GM19025 (cell line): Measurements from ENCODE around the gene USP3.
"Not testable (repeated sequence)": the region's sequence is repeated elsewhere in the genome, so short reads cannot be mapped to it uniquely, and the experiment has no call there.

ENCODE experiments used
- ATAC-seq: cut with Tn5 transposase; IDR thresholded peaks from one replicate; pipeline ENCODE4 v1.9.1; 2021; ENCODE audit warnings: mild to moderate bottlenecking, low read depth, moderate library complexity; ENCODE audit not compliant: unreplicated experiment

The USP3 gene

DNA sequence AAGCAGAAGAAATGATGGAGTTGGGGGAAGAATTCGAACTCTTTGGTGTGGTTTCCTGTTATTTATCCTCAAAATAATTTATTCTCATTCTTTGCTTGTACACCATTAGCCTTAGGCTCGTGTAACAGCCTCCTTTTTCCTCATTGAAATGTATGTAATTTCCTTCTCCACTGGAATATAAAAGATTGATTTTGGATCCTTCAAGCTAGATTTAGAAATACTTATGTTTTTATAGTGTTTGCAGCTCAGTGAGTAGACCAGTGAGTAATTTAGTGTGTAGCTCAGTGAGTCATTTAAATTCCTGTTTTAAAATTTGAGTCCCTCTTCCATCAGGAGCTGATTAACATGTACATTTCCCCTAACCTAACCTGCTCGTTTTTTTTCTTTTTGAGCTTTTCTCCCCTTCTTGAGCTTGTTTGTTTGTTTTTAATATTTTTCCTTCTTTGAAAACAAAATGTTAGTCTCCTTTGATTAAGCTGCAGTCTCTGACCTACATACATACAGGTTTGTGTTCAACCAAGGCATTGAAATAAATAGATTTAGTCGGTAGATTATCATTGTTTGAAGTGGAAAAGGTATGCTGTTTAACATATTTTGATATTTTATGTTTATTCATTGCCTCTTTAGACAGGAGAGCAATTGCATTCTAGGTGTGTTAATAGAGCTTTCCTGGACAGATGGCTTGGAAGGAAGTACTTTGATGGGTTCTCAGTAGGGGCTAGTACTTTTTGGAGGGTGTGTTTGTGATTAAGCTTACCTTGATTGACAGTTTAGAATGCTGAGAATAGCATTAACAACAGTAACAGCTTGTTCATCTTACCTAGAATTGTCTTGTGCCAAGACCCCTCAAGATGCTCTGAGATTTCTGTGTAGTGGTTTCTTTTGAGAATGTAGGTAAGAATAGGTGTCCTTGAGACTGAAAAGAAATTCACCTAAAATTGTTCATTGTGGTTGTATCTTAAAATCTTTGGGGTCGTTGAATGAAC is 5.9 kb downstream of the USP3 start:
- no peak for ATAC-seq

DNA sequence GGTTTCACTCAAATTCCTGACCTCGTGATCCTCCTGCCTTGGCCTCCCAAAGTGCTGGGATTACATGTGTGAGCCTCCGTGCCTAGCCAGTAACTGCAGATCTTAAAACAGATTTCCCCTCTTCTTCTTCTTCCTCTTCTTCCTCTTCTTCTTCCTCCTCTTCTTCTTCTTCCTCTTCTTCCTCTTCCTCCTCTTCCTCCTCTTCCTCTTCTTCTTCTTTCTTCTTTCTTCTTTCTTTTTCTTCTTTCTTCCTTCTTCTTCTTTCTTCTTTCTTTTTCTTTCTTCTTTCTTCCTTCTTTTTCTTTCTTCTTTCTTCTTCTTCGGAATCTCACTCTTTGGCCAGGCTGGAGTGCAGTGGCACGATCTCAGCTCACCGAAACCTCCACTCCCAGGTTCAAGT is 7.8 kb downstream of the USP3 start:
- ATAC-seq = no peak

DNA sequence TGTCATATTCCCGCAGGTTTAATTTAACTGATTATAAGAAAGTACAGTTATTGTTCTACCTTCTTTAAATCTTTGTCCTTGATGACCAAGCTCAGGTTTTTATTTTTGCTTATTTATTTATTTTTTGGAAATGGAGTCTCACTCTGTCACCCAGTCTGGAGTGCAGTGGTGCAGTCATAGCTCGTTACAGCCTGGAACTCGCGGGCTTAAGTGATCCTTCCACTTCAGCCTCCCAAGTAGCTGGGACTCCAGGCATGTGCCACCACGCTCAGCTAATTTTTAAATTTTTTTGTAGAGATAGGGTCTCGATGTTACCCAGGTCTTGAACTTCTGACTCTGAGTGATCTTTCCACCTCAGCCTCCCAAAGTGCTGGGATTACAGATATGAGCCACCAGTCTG is 8.9 kb downstream of the USP3 start:
- ATAC-seq = no peak

DNA sequence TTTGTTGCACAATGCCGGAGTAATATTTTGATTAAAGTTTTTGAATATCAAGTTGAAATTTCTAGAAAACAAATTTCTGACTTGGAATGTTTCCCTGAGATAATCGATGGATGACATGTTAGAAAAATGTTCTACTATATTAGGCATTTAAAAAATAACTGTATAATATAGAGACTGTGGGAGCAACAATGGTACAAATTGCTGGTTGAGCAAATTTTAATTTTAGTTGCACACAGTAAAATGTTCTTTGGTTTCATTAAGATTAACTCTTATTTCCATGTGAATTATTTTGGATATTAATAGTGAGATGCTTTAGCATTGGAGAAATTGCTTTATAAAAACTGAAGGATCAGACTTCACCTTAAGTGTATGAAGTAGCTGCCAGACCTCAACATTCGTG is 9.3 kb downstream of the USP3 start:
- no peak for ATAC-seq

DNA sequence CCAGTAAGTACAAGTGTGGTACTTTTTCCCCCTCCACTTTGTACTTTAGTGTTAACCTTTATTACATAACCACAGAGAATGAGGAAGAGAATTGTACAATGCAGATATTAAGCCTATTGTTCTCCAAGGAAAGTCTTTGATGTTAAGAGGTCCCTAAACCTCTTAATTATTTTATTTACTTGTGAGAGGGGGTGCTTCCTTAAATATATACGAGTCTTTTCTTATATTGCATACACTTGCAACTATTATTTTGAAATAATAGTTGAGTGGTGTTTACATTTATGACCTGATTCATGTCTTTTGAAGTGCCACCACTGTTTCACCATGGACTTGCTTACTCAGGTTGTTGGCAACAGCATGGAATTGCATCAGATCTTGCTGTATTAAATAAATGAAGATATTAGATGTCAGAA is 10.1 kb downstream of the USP3 start:
- no peak for ATAC-seq

DNA sequence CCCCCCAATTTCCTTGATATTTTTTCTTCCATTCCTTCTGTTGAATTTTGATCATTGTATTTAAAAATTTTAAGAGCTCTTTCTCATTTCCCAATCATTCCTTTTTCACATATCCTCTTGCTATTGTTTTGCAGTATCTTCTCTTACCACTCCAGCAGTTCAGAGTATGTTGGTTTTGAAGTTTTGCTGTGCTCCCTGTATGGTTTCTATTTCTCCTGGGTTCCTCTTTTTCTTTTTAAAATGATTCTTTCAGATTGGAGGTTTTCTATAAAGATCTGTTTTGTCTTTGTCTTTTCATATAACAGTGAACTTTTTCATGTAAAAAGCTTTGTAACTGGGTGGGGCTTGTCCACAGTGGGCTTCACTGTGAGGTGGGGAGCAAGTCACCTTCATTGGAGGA is 12.8 kb downstream of the USP3 start:
- no peak for ATAC-seq

DNA sequence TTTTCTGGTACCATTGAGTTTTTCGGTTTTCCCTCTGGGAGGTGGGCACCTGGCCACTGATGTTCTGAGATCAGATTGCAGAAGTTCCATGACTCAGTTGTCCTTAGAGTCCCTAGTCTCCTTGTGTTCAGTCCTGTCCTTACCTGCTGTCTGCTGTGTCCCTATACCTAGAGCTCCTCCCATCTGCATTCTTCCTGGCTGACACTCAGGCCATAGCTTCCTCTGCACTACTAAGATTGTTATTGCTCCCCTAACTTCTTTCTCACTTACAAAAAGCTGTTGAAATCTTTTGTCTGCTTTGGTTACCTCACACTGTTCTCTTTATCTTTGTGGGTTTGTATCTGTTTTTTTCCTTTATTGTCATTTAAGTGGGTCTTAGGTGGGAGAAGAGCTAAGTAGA is 13.2 kb downstream of the USP3 start:
- no peak for ATAC-seq

DNA sequence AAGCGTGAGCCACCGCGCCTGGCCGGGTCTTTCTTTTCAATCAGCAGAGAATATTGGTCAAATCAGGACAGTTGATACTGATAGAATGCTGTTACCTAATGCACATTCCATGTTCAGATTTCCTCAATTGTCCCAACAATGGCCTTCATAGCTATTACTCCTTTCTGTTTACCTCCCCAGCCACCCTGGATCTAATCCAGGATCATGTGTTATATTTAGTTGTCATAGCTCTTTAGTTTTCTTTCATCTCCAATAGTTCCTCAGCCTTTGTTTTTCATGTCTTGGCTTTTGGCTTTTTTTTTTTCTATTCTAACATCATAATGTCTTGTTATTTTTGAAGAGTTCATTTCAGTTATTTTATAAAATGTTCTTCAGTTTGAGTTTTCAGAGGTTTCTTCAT is 14.6 kb downstream of the USP3 start:
- no peak for ATAC-seq

DNA sequence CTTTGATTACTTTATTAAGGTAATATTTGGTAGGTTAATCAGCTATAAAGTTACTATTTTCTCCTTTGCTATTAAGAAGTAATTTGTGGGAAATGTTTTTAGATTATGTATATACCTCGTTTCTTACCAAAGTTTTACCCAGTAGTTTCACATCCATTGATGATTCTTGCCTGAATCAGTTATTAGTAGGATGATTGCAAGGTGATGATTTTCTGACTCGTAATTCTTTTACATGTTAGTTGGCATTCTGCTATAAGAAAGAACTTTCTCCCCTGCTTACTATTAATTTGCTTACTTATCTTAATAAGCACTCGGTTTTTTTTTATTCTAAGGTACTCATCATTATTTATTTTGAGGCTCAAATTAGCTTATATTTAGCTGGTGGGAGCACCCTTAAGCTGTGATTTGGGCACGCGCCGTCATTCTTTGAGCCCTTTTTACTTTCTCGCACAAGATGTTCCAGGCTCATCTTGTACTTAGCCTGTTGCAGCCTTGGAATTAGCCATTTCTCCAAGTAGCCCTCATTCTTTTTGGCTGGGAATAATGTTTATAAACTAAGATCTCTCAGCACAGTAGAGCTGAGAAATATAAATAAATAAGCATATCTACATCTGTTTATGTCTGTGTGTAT is 15.3 kb downstream of the USP3 start:
- ATAC-seq = no peak

DNA sequence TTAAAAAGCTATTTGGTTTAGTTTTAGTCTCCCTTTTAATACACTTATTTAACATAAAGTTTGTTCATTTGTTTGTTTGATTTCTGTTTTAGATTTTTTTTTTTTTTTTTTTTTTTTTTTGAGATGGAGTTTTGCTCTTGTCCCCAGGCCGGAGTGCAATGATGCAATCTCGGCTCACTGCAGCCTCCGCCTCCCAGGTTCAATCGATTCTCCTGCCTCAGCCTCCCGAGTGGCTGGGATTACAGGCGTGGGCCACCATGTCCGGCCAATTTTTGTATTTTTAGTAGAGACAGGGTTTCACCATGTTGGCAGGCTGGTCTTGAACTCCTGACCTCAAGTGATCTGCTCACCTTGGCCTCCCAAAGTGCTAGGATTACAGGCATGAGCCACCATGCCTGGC is 16.1 kb downstream of the USP3 start:
- not testable (repeated sequence) for ATAC-seq

DNA sequence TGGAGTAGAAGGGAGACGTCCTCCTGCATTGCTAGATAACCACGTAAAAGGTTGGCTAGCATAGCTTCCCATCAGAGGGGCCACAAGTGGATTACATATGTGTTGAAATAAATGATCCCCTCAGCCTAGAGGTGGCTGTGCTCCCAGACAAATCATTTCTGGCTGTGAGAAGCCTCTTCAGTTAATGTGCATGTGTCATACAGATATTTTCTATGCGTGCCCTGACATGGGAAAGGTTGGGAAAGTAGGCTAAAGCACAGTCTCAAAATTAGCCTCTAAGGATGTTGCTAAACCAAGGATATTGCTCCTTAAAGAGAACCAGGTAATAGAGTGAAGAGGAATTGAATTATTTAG is 17.8 kb downstream of the USP3 start:
- no peak for ATAC-seq

DNA sequence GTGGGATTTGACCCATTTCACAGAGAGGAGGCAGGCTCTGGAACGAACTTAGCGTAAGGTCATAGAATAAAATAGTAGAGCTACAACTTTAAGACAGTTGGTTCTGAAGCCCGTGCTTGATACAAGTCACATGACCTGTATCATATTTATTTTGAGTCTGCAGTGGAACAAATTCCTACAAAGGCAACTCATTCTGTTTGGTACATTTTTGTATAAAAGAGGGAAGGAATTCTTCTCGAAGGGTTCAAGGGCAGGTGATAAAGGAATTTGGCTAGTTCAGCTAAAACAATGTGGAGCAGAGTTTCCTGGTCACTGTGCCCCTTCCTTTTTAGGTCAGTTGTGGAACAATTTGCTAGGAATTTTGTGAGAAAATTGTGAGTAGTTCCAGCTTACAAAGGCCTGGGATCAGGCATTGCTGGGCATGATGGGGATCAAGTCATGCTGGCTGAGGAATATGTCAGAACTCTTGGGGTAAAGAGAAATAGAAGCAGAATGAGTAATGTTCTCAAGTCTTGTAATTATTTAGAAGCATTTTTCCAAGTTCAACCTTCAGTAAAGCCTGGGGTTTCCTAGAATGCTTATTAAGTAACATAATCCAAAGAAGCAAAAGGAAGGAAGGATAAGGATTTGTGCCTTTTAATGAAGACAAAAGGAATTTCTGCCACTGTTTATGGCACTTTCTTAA is 19.1 kb downstream of the USP3 start:
- no peak for ATAC-seq

DNA sequence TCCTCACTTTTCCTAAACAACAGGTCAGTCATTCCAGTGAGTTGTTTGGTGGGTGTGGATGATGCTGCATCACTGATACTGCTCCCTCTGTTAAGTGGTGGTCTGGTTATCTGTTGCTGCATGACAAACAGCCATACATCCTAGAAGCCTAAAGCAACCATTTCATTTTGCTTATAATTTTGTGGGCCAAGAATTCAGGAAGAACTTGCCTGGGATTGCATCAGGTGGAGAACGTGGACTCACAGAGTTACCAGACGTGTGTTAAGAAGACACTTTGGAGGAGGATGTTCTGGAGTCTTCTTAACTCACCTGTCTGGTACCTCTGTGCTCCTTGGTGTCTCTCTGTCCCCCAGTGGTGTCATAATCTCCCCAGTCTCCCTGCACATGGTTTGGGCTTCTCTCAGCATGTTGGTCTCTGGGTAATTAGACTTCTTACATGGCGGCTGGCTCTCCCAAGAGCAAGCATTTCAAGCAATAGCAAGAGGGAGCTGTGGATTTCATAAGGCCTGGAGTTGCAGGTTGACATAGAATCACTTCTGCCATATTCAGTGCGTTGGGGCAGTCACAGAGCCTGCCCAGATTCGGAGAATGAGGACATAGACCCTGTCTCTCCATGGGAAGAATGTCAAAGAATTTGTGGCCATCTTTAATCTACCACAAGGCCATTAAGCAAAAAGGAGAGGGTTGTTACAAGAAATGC is 20.1 kb downstream of the USP3 start:
- ATAC-seq = no peak

DNA sequence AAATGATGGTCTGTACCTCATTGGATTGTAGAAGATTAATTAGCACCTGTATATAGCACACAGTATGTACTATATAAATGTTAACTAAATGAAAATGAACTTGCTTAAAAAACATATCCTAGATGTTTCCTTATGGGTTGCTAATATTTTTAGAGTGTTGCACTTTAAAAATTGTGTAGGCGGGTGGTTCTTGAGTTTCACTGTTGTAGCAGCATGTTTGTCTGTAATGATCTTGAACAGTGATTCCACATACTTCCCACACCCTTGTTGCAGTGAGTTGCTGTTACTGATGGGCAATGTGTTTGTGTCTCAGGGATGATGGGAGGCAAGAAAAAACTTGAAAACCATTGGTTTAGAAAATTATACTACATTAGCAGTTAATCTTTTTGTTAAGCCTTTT is 22.0 kb downstream of the USP3 start:
- no peak for ATAC-seq

DNA sequence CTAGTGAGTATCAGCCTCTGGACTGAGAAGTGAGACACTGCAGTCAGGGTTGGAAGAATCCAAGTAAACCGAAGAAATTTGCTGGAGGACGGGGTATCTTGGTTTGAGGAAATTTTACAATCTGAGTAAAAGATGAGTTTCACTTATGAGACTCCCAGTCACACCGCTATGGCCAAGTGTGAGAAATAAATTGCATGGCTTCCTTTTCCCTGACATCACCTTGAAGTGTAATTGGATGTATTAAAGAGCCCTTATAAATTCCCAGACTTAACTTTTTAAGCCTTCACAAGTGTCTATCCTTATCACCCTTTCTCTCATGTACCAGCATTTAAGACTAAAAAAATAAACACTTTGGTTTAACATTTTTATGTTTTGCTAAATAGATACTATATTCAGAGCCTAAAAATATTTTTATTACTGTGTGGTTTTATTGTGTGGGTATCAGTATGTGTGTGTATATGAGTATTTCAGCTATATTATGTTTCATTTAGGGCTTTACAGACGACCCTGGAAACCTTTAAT is 23.8 kb downstream of the USP3 start:
- ATAC-seq = no peak

DNA sequence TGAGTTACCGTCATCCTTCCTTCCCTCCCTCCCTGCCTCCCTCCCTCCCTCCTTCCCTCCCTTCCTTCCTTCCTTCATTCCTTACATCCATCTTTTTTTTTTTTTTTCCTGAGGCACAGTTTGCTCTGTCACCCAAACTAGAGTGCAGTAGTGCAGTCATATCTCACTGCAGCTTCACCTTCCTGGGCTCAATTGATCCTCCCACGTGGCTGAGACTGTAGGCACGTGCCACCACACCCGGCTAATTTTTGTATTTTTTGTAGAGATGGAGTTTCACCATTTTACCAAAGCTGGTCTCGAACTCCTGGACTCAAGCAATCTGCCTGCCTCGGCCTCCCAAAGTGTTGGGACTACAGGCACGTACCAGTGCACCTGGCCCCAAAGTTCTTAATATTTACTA is 25.8 kb downstream of the USP3 start:
- no peak for ATAC-seq

DNA sequence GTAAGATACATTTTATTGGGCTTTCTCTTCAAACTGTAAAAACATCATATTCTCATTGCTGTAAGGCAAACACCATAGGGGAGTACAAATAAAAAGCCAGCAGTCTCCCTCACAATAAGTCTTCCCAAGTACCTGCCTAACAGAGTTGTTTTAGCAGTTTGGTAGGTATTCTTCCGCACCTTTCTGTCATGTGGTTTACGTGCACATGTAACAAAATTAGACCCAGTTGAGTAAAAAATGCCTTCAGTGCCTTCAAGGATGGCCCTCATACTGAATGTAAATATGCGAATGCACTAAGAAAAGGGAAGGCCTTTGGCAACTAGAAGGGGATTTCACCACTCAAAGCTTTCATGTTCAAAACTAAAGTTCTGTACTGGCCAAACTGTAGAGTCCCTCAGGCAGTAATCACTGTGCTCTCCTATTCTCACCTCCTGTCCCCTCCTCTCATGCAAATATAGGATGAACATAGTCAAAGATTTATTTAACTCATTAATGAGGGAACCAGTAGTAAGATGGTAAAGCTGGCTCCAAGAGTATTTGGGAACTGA is 26.4 kb downstream of the USP3 start:
- peak; percentile 73 for ATAC-seq

DNA sequence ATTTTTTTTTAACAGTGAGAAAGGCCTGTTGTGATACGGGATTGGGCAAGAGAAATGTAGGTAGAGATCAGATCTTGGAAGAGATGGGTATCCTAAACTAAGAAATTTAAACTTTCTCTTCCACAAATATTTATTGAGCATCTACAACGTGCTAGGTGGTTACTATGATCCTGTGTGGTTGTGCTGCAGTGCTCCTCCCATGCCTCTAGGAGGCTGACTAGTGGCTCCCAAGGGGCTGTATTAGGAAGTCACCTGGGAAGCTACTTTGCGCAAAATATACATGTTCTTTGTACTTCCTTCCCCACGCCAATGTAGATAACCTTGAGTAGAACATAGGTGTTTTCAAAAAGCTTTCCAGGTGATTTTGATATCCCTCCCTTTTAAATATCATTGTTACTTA is 27.2 kb downstream of the USP3 start:
- no peak for ATAC-seq

DNA sequence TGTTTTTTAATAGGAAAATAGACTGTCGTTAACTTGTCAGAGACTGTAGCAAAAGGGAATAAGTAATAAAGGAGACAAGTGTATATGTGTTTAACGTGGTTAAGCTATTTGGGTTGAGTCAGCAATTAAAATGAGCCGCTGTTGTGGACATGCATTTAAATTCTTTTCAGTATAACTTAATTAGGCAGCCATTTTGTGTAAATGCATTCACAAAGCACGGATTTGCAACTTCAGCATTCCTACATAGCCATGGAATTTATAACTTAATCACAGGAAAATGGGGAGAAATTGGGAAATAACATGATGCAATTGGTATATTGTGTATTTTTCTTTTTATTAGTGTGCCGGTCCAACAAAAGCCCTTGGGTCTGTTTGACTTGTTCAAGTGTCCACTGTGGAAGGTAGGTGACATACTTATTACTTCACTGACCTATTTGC is 27.9 kb downstream of the USP3 start:
- ATAC-seq = no peak

DNA sequence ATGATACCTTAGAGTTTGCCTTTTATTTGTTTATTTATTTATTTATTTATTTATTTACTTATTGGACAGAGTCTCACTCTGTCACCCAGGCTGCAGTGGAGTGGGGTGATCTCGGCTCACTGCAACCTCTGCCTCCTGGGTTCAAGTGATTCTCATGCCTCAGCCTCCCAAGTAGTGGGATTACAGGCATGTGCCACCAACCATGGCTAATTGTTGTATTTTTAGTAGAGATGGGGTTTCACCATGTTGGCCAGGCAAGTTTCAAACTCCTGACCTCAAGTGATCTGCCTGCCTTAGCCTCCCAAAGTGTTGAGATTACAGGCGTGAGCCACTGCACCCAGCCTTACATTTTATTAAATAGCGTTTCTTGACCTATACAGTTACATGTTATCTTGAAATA is 30.5 kb downstream of the USP3 start:
- not testable (repeated sequence) for ATAC-seq
